GM19351 (cell line): ENCODE data around the gene TMEM59L.

Experiments used
- ATAC-seq: cut with Tn5 transposase; IDR thresholded peaks from one replicate; pipeline ENCODE4 v1.9.1; 2021; ENCODE audit warnings: mild to moderate bottlenecking, moderate library complexity; ENCODE audit not compliant: unreplicated experiment

Gene TMEM59L

DNA sequence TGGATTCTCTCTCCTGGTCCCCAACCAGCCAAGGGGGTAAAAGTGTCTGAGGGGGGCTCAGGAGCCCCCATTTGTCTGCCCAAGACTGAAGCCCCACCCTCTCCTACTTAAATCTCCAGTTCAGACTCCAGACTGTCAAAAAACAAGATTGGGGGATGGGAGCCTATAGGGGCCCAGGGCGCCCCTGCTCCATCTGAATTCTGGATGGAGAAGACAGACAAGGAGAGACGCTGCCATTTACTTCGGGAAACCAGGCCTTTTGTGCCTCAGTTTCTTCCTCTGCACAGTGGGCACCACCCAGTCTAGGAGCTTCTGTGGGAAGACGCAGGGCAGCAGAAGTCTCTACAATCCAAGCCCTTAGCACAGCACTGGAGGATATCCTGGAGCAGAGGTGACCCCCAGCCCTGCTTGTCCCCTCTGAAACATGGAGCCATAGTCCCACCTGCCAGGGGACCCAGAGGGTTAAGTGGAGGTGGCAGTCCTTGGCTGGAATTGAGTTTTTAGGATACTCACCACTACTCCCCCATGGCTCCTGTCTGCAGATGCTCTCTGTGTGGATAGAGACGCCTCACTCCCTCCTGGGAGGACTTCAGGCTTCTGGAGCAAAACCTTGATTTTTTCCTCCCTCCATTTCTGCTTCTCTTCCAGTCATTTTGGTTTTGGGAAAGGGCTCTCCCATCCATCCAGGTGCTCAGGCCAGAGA is 4.4 kb upstream of the TMEM59L start:
- no peak for ATAC-seq

DNA sequence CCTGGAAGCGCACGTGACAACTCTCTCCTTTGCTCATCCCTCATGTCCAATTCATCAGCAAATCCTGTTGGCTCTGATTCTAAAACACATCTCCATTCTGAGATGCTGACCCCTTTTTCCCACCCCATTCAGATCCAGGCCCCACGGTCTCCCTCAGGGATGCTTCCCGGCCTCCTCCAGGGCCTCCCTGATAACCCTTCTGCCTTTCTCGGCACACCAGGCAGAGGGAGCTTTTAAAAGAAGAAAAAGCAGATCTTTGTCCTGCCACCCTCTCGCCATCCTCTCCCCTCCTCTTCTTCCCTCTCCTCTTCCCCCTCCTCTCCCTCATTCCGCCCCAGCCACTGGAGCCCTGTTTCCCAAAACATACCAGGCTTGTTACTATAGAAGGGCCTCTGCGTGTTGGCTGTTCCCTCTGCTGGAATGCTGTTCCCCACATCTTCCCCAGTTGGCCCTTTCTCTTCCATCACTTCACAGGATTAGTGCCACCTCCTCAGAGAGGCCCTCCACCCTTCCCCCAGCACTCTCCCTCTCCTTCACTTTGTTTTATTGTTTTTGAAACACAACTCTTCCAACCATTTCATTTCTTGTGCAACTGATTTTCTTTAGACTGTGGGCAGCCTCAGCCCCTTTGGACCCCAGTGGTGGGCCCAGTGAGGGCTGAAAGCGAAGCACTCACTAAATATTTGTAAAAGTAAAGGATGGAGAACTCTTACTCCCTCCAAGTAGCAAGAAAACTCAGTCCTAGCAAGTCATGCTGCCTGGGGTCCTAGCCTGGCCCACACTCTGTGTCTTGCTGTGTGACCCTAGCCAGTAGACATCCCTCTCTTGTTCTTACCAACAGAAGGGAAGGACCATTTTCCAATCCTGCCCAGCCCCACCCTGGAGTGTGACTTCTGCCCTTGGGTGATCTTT is 3.6 kb upstream of the TMEM59L start:
- no peak for ATAC-seq

DNA sequence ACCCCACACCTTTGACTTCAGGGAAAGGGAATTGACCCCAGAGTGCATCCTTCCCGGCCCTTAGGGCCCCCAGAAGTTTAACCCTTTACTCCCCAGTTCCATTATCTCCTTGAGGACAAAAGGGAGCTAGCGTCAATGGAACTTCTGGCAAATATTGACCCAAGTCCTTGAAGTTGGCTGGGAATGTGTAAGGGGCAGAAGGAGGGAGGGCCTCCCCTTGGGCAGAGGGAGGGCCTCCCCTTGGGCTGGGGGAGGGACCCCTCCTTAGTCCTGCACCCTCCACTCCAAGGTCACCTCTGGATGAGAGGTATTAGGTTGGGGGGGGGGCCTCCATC is 3.0 kb upstream of the TMEM59L start:
- ATAC-seq, result no peak

DNA sequence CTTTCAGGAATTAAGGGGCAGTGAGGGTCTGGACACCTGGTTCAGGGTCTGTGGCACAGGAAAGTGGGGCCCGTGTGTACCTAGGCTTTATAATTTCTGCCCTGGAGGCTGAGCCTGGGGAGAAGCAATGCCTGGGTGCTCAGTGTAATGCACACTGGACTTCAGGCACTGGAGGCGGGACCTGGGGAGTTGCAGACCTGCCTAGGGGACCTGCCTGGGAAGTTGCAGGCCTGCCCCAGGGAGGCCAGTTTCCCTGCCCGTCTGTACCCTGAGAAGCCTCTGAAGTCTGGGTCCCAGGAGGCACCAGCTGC is 2.5 kb upstream of the TMEM59L start:
- ATAC-seq, result no peak

DNA sequence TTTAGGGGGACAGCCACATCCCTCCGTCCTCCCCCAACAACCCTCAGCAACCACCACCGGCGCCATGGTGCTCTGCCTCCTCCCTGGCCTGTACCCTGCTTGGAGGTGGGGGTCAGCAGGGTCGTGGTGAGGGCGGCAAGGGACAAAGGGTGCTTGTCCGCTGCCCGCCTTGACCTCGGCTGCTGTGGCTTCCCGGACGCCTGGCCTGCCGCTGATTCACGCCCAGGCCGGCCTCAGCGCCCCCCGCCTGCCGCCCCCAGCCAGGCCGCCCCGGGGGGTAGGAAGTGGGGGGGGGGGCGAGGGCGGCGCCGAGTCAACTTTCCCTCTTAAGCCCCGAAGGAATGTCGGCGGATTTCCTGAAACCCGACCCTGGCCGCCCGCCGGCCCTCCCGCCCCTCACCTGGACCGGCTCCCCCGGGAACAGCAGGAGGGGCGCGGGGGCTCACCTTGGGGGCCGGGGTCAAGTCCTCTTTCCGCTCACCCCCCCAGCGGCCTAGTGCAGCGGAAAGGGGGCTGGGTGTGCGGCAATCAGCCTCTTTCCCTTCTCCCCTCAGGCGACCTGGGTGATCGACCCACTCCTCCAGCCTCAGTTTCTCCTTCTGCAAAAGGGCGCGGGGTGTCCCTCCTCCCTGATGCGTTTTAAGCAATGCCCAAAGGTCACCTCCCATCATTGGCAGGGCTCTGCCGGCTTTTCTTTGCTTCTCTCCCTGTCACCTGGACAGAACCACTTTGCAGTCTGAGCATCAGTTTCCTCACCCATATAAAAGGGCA is 1.9 kb upstream of the TMEM59L start:
- ATAC-seq, result no peak

DNA sequence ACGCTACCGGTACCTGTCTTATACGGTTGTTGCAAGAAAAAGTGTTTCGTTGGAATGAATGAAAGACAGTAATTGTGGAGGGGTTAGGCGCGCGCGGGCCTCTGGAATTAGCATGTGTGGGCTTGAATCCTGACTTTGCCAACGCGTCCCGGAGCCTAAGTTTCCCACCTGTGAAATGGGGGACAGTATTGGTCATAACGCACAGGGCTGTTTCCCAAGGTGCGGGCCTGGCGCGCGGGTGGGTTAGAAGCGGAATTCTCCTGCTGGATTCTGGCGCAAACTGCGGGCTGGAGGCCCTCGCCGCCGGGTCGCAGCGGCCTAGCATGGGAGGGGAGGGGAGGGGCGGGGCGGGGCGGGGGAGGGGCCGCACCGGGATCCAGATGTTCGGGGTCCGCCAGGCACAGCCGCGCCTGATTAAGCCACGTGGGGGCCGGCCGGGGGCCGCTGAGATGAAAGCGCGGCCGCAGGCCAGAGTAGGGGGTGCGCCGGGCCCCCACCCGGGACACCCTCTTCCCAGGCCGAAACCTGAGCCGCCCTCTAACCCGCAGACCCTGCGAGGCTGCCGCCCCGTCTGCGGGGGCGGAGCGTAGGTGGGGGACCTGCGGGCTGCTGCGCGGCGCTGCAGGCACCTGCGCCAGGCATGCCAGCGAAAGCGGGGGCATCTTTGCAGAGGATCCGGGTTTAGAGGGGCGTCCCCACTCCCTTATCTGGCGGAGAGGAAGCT is 1.2 kb upstream of the TMEM59L start:
- ATAC-seq, result no peak

DNA sequence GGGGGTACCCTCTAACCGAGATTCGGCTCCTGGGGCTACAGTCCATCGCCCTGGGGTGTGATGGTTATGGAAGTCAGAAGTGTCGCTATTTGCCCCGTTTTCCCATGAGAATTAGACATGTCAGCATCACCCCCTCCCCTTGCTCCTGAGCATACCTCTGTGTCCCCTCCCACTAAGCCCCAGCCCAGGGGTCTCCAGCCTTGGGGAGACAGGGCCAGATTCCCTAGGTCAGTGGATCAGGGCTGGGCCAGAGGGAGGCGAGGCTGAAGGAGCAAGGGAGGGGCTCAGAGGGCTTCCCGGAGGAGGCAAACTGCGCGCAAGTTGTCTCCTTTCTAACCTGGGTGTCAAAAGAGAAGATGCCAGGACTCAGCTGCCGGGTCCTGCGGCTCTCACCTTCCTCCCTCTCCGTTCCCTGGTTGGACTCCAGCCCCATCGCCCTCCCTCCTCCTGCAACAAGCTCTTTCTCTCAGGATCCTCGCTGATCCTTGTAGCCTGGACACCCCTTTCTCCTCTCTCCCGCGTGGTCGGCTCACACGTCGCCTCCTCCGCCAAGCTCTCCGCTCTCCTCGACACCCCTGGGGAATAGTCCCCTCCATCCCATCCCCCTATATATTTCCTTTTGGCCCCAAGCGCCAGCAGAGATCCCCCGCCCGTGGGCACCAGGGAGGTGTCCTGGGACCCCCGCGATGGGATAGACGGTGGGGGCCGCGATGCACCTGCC is 459 bp upstream of the TMEM59L start:
- ATAC-seq, result no peak

DNA sequence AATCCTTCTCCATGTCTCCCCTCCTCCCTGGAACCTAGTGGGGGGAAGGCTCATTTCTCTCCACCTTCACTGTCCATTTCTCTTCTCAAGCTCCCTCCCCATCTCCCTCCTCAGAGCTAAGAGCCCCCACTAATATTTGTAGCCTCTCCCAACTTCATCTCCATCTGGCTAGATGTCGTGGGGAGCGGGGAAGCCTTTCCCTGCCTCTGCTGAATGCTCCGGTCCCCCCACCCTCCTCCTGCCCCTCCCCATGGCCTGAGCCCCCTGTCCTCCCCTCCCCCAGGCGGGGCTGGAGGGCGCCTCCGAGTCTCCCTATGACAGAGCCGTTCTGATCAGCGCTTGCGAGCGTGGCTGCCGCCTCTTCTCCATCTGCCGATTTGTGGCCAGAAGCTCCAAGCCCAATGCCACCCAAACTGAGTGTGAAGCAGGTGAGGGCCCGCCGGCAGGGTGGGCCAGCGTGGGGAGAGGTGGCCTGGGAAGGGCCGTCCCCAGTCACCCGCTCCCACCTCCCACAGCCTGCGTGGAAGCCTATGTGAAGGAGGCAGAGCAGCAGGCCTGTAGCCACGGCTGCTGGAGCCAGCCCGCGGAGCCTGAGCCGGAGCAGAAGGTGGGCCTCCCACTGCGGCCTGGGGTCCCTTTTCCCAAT is 1.0 kb downstream of the TMEM59L start:
- ATAC-seq, result no peak

DNA sequence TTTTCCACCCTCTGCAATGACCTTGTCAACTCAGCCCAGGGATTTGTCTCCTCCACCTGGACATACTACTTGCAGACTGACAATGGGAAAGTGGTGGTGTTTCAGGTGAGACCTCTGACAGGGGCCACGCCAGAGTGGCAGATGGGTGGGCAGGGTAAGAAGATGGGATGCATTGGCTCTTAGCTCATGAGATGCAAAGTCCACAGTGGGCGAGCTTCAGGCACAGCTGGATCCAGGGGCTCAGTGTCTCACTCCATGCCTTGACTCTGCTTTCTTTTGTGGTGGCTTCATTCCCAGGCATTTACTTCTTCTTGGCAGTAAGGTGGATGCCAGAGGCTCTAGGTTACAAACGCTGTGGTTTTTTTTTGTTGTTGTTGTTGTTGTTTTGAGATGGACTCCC is 3.4 kb downstream of the TMEM59L start:
- no peak for ATAC-seq

DNA sequence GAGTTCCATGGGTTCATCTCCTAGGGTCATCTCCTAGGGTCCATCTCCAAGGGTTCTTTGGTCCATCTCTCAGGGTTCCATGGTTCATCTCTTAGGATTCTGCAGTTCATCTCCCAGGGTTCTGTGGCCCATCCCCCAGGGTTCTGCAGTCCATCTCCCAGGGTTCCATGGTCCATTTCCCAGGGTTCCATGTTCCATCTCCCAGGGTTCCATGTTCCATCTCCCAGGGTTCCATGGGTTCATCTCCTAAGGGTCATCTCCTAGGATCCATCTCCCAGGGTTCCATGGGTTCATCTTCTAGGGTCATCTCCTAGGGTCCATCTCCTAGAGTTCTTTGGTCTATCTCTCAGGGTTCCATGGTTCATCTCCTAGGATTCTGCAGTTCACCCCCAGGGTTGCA is 4.9 kb downstream of the TMEM59L start:
- no peak for ATAC-seq

DNA sequence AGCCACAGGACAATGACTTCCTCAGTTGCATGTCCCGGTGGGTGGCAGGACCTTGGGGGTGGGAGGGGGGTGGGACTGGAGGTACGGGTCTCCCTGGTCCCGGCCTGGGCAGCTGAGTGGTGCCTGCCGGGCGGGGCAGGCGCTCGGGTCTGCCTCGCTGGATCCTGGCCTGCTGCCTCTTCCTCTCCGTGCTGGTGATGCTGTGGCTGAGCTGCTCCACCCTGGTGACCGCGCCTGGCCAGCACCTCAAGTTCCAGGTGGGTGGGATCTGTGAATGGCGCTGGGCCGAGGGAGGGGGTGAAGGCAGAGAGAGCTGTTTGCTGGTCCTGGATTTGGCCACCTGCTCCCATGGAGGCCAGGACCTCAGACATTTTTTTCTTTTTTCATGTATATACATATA is 5.6 kb downstream of the TMEM59L start:
- ATAC-seq, result no peak

DNA sequence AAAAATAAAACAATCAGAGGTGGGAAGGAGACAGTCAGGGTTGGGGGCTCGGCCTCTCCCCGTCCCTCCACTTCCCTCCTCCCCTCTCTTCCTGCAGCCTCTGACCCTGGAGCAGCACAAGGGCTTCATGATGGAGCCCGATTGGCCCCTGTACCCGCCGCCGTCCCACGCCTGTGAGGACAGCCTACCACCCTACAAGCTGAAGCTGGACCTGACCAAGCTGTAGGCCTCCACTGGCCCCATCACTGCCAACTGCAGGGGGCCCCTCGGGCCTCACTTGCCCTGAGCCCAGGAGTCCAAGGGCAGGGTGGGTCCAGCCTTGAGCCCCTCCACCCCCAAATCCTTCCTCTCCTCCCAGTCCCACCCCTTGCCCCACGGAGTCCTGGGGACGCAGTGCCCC is 7.6 kb downstream of the TMEM59L start:
- ATAC-seq, result no peak

DNA sequence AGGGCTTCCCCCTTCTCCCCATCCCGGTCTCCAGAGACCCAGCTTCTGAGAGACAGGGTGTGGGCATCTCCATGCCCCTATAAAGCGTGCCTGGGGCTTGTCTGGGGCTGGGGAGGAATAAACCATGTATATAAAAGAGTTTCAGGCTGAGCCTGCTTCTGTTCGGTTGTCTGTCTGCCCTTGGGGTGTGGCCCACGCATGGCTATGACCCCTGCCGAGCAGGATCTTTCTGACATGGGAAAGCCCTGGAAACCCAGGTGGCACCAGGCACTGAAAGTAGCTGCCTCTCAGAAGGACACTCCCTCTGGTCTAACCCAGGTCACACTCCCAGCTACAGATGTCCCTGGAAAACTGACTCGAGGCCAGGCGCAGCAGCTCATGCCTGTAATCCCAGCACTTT is 8.2 kb downstream of the TMEM59L start:
- no peak for ATAC-seq

DNA sequence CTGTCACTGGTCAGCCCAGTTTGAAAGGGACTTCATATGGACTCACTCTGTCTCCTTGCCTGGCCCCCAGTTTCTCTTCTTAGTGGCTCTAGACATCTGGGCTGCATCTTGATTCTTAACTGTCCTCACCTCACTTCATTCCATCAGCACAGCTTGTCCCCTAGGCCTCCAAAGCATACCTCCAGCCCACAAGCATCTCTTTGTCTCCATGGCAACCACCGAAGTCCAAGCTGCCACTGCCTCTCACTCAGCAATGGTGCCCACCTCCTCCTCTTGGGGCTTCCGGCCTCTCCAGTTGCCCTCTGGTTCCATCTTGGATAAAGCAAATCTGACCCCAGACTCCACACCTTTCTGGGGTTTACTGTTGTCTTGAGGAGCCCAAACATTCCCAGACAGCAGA is 14.2 kb downstream of the TMEM59L start:
- ATAC-seq, result no peak

DNA sequence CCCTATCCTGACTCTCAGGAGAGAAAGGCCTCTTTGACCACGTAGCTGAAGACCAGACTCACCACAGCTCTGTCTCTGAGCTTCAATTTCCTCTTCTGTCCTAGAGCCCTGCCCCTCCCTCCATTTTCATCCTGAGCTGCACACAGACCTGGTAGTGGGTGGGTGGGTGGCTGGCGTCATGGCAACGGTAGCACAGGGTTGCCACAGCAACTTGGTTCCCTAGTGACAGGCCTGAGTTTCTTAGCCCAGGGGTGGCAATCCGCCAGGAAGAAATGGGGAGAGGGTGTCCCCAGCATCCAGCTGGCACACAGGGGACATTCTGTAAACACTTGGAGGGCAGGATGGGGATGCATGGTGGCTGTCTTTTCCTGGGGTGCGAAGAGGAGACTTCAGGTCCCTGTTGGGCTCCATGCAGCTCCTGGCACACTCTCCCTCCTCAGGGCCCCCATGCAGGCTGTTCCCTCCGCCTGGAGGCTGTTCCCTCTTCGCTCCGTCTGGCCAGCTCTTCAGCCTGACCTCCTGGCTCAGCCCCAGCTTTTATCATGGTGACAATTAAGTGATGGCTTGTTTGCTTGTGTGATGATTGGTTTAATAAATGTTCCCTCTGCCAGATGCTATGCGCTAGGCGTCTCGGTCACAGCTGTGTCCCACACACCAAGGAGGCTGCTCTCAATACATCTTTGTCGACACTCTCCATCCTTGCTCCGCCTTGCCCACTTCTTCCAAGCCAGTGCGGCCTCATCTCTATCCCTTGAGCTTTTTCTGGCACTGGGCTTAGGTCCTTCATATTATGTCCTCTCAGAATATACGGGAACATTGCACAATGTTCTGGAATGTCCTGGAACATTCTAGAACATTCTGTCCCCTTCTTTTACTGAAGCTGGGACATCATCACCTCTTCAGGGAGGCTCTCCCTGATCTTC is 16.8 kb downstream of the TMEM59L start:
- ATAC-seq, result no peak

DNA sequence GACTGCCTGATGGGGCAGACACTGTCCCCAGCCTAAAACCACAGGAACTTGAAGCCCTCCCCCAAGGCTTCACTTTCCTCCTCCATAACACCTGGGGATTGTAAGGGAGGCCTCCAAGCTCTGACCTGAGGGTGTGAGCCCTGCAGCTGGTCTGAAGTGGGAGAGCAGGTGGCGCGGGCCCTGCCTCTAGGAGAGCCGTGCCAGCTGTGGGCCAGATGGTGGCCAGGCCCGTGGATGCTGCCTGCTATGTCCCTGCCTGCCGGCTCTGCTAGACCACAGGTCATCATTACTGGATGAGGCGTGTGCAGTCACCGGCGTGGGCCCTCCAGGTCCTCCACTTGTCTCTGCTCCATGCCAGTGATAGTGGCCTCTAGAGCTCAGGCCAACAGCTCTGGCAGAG is 20.7 kb downstream of the TMEM59L start:
- no peak for ATAC-seq

DNA sequence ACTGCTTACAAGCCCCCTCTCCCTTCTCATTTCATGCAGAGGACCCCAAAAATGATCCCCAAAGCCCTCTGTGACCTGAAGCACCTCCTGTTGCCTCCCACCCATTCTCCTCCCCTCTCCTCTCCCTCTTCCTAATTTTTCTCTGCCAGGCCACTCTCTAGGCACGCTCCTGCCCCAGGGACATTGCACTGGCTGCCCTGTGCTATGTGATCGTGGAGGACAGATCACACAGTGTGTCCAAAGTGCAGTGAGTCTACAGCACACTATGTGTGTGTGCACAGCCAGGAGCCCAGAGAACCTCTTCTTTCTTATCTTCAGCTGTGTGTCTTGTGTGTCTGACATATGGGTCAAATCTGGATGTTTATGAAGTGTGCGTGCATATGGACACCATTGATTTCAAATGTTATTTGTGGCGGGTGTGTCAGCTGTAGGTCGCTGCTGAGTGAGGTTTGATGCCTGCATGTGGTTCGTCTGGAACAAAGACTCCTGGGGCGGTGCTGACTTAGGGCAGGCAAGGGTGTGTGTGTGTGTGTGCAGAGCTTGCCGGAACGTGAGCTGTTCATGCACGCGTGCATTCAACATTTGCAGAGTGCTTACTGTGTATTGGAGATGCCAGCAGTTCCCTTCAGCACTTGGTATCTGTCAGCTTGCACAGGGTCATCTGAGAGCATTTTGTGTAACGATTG is 22.1 kb downstream of the TMEM59L start:
- no peak for ATAC-seq

DNA sequence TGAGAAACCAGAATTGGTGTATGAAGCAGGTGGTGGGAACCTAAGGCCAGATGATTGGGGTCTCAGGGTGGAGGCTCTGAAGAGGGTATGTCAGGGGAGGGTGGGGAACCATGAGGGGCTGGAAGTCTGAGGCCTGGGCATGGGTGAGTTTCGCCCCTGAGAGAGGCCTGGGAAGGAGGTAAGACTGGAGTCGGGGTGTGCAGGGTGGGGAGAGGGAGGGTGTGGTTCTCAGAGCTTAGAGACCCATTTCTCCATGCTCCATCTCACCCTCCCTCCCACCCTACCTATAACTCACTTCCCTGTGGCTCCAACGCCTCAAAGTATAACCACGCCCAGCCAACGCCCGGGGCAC is 23.1 kb downstream of the TMEM59L start:
- ATAC-seq, result no peak
